SK-N-SH treated with all-trans-retinoic acid at 6 μM for 48 hours (cell line): ENCODE results near the gene ALKBH5.
A peak's percentile ranks its signal among the peaks of the same experiment; 100 is the strongest.

ENCODE experiments used
- ATAC-seq: fragments of 200-7000 bp; cut with Tn5 transposase; 3 replicates; pipeline ENCODE4 v1.9.1; 2020; ENCODE audit warnings: mild to moderate bottlenecking, moderate library complexity
- ARNTL ChIP-seq: fragments of 450-650 bp; formaldehyde crosslinking; IDR thresholded peaks from 2 replicates; pipeline ENCODE4 v1.5.0; 2020; ENCODE audit warnings: low read depth, mild to moderate bottlenecking, moderate library complexity, borderline replicate concordance
- CSDC2 ChIP-seq: fragments of 250-450 bp; sonication (Bioruptor Pico); IDR thresholded peaks from 2 replicates; pipeline ENCODE4 v1.5.0; 2020; ENCODE audit warnings: mild to moderate bottlenecking, moderate library complexity
- ESRRG ChIP-seq: fragments of 250-450 bp; sonication (Bioruptor Pico); IDR thresholded peaks from 2 replicates; pipeline ENCODE4 v1.6.1; 2021; ENCODE audit warnings: mild to moderate bottlenecking
- GLIS3 ChIP-seq: fragments of 250-450 bp; sonication (Bioruptor Pico); IDR thresholded peaks from 2 replicates; pipeline ENCODE4 v1.5.0; 2020; ENCODE audit warnings: mild to moderate bottlenecking, moderate library complexity
- ISL1 ChIP-seq: fragments of 250-450 bp; sonication (Bioruptor Pico); IDR thresholded peaks from 2 replicates; pipeline ENCODE4 v2.1.2; 2022; ENCODE audit warnings: mild to moderate bottlenecking, moderate library complexity
- OSR1 ChIP-seq: fragments of 250-450 bp; sonication (Bioruptor Pico); IDR thresholded peaks from 2 replicates; pipeline ENCODE4 v1.8.0; 2022; ENCODE audit warnings: moderate library complexity, mild to moderate bottlenecking, inconsistent platforms
- PPARA ChIP-seq: fragments of 250-450 bp; sonication (Bioruptor Pico); IDR thresholded peaks from 2 replicates; pipeline ENCODE4 v1.5.0; 2020; ENCODE audit warnings: mild to moderate bottlenecking, borderline replicate concordance
- RARB ChIP-seq: fragments of 250-450 bp; sonication (Bioruptor Pico); IDR thresholded peaks from 2 replicates; pipeline ENCODE4 v1.8.0; 2021; ENCODE audit warnings: mild to moderate bottlenecking, moderate library complexity
- TCF4 ChIP-seq: fragments of 250-450 bp; sonication (Bioruptor Pico); IDR thresholded peaks from 2 replicates; pipeline ENCODE4 v1.8.0; 2021; ENCODE audit warnings: mild to moderate bottlenecking, moderate library complexity, borderline replicate concordance
- TOX ChIP-seq: fragments of 250-450 bp; sonication (Bioruptor Pico); IDR thresholded peaks from 2 replicates; pipeline ENCODE4 v1.8.0; 2021; ENCODE audit warnings: mild to moderate bottlenecking, moderate library complexity, borderline replicate concordance
- ZC3H10 ChIP-seq: fragments of 250-450 bp; sonication (Bioruptor Pico); IDR thresholded peaks from 2 replicates; pipeline ENCODE4 v1.5.1; 2021; ENCODE audit warnings: mild to moderate bottlenecking, moderate library complexity
- ZFP3 ChIP-seq: fragments of 250-450 bp; sonication (Bioruptor Pico); IDR thresholded peaks from 2 replicates; pipeline ENCODE4 v1.5.0; 2020; ENCODE audit warnings: mild to moderate bottlenecking, moderate library complexity
- ZFP30 ChIP-seq: fragments of 450-650 bp; formaldehyde crosslinking; IDR thresholded peaks from 2 replicates; pipeline ENCODE4 v1.5.0; 2022; ENCODE audit warnings: mild to moderate bottlenecking, moderate library complexity
- ZNF565 ChIP-seq: fragments of 450-650 bp; formaldehyde crosslinking; conservative IDR thresholded peaks from 2 replicates; pipeline ENCODE4 v1.5.0; 2020; ENCODE audit warnings: low read depth, mild to moderate bottlenecking, moderate library complexity
- ZNF70 ChIP-seq: fragments of 450-650 bp; formaldehyde crosslinking; IDR thresholded peaks from 2 replicates; pipeline ENCODE4 v1.5.0; 2020; ENCODE audit warnings: mild to moderate bottlenecking, moderate library complexity
- ZNF8 ChIP-seq: fragments of 450-650 bp; formaldehyde crosslinking; IDR thresholded peaks from 2 replicates; pipeline ENCODE4 v1.5.0; 2020; ENCODE audit warnings: mild to moderate bottlenecking, moderate library complexity
- TF ChIP-seq, protein P1 (sequence below): fragments of 250-450 bp; sonication (Bioruptor Pico); IDR thresholded peaks from 2 replicates; pipeline ENCODE4 v1.8.0; 2020; ENCODE audit warnings: mild to moderate bottlenecking, moderate library complexity, borderline replicate concordance
- TF ChIP-seq, protein P2 (sequence below): fragments of 250-450 bp; sonication (Bioruptor Pico); IDR thresholded peaks from 2 replicates; pipeline ENCODE4 v1.8.0; 2021; ENCODE audit warnings: low read depth, mild to moderate bottlenecking, moderate library complexity, borderline replicate concordance
- TF ChIP-seq, protein P3 (sequence below): fragments of 250-450 bp; sonication (Bioruptor Pico); IDR thresholded peaks from 2 replicates; pipeline ENCODE4 v1.5.1; 2020; ENCODE audit warnings: low read depth, mild to moderate bottlenecking, moderate library complexity
- TF ChIP-seq, protein P4 (sequence below): fragments of 250-450 bp; sonication (Bioruptor Pico); IDR thresholded peaks from 2 replicates; pipeline ENCODE4 v1.5.1; 2021; ENCODE audit warnings: mild to moderate bottlenecking, moderate library complexity

ALKBH5 gene

DNA sequence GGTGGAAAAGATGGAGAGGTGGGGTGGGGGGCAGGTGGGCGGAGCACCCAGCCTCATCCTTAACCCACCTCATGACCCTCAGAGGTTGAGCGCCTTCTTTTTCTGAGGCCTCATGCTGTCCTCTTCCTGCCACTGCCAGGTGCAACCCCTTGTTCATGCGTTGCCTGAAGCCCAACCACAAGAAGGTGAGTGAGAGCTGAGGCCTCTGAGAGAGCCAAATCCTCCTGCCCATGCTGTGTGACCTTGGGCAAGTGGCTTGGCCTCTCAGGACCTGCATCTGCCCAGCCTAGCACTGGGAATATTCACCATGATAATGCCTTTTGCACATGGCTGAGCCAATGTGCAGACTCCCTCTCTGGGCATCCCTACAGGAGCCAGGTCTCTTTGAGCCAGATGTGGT is 43.0 kb upstream of the ALKBH5 start:
- TF ChIP-seq PPARA (CRISPR knock-in tag) (no peak), ZFP3 (CRISPR knock-in tag) (no peak)
- ATAC-seq: no peak

DNA sequence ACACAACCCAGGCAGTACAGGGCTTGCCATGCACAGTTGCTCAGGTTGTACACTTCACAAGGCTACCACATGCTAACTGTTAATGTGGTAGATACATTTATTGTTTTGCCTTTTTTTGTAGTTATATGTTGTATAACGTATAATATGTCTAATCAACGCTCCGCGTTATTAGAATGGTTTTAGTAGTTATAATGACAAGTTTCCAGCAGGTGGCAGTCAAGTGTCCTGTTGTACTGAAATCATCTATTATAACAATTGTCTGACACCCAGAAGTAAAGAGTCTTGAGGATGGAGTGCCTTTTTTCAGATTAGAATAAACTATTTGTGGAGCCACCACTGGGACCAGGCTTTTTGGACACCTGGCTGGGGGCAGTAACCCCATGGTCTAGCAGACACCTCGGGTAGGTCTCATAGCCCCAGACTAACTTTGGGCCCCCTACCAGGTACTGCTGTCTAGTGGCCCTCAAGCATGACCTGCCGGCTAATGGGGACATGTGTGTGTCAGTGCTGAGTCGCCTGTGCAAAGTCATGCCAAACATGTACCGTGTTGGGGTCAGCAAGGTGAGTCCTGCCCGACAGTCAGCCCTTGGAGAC is 42.3 kb upstream of the ALKBH5 start:
- peak; percentile 63 for ATAC-seq
- TF ChIP-seq ARNTL (CRISPR knock-in tag): no peak
- TF ChIP-seq, protein P1, sequence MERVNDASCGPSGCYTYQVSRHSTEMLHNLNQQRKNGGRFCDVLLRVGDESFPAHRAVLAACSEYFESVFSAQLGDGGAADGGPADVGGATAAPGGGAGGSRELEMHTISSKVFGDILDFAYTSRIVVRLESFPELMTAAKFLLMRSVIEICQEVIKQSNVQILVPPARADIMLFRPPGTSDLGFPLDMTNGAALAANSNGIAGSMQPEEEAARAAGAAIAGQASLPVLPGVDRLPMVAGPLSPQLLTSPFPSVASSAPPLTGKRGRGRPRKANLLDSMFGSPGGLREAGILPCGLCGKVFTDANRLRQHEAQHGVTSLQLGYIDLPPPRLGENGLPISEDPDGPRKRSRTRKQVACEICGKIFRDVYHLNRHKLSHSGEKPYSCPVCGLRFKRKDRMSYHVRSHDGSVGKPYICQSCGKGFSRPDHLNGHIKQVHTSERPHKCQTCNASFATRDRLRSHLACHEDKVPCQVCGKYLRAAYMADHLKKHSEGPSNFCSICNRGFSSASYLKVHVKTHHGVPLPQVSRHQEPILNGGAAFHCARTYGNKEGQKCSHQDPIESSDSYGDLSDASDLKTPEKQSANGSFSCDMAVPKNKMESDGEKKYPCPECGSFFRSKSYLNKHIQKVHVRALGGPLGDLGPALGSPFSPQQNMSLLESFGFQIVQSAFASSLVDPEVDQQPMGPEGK (CRISPR knock-in tag): no peak
- TF ChIP-seq ZFP30: no peak
- no peak for TF ChIP-seq ZC3H10 (CRISPR knock-in tag)
- TF ChIP-seq, protein P2, sequence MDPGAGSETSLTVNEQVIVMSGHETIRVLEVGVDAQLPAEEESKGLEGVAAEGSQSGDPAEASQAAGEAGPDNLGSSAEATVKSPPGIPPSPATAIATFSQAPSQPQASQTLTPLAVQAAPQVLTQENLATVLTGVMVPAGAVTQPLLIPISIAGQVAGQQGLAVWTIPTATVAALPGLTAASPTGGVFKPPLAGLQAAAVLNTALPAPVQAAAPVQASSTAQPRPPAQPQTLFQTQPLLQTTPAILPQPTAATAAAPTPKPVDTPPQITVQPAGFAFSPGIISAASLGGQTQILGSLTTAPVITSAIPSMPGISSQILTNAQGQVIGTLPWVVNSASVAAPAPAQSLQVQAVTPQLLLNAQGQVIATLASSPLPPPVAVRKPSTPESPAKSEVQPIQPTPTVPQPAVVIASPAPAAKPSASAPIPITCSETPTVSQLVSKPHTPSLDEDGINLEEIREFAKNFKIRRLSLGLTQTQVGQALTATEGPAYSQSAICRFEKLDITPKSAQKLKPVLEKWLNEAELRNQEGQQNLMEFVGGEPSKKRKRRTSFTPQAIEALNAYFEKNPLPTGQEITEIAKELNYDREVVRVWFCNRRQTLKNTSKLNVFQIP (CRISPR knock-in tag): no peak
- TF ChIP-seq, protein P3, sequence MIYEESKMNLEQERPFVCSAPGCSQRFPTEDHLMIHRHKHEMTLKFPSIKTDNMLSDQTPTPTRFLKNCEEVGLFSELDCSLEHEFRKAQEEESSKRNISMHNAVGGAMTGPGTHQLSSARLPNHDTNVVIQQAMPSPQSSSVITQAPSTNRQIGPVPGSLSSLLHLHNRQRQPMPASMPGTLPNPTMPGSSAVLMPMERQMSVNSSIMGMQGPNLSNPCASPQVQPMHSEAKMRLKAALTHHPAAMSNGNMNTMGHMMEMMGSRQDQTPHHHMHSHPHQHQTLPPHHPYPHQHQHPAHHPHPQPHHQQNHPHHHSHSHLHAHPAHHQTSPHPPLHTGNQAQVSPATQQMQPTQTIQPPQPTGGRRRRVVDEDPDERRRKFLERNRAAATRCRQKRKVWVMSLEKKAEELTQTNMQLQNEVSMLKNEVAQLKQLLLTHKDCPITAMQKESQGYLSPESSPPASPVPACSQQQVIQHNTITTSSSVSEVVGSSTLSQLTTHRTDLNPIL (CRISPR knock-in tag): no peak
- TF ChIP-seq ZNF8 (CRISPR knock-in tag): no peak
- no peak for TF ChIP-seq ZNF70 (CRISPR knock-in tag)
- TF ChIP-seq ZNF565: no peak
- no peak for TF ChIP-seq ISL1 (CRISPR knock-in tag)
- no peak for TF ChIP-seq TOX (CRISPR knock-in tag)
- TF ChIP-seq PPARA (CRISPR knock-in tag): no peak
- no peak for TF ChIP-seq GLIS3 (CRISPR knock-in tag)
- no peak for TF ChIP-seq ESRRG (CRISPR knock-in tag)
- TF ChIP-seq, protein P4, sequence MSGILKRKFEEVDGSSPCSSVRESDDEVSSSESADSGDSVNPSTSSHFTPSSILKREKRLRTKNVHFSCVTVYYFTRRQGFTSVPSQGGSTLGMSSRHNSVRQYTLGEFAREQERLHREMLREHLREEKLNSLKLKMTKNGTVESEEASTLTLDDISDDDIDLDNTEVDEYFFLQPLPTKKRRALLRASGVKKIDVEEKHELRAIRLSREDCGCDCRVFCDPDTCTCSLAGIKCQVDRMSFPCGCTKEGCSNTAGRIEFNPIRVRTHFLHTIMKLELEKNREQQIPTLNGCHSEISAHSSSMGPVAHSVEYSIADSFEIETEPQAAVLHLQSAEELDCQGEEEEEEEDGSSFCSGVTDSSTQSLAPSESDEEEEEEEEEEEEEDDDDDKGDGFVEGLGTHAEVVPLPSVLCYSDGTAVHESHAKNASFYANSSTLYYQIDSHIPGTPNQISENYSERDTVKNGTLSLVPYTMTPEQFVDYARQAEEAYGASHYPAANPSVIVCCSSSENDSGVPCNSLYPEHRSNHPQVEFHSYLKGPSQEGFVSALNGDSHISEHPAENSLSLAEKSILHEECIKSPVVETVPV (CRISPR knock-in tag): no peak
- no peak for TF ChIP-seq OSR1 (CRISPR knock-in tag)
- TF ChIP-seq TCF4 (CRISPR knock-in tag): no peak

DNA sequence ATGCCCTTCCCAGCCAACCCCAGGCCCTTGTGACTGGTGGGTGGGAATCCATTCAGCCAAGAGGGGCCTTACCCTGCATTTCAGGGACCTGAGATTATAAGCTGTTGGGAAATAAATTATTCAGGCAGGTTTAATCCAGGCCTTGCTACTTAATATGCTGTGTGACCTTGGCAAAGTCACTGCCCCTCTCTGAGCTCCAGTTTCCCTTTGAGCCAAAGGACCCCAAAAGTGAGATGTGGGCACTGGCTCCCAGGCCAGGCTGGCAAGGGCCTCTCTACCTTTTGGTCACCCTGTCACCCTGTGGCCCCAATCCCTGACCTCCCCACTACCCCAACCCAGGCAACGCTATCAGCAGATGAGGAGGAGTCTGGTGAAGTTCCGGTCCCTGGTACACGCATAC is 41.2 kb upstream of the ALKBH5 start:
- no peak for ATAC-seq
- TF ChIP-seq, protein P4 (CRISPR knock-in tag): no peak
- TF ChIP-seq ZNF565 (no peak), RARB (CRISPR knock-in tag) (no peak), PPARA (CRISPR knock-in tag) (no peak), ISL1 (CRISPR knock-in tag) (no peak), CSDC2 (no peak)
